NCI-H2029 treated with DMSO at 0.1 percent for 48 hours (cell line): ENCODE measurements around the gene CERK.
"Not testable (repeated sequence)": the region's sequence is repeated elsewhere in the genome, so short reads cannot be mapped to it uniquely, and the experiment has no call there.

Experiments
- DNase-seq: peaks from one replicate; lab custom pipeline; 2025; lab: John Stamatoyannopoulos, UW

The CERK gene

GRCh38 chr22:46737976-46738646 lies at the start of gene CERK:
CERK (minus strand) TSS chr22:46738252; CDS start chr22:46738148, 104 bp downstream.
- DNase-seq: no peak

GRCh38 chr22:46783721-46784120 lies 45.7 kb upstream of the CERK start:
- no peak for DNase-seq

- not testable (repeated sequence) for DNase-seq
These were observed 44.1 kb upstream of the CERK start for GRCh38 chr22:46782200-46782599.

- no peak for DNase-seq
These were observed 43.2 kb upstream of the CERK start for GRCh38 chr22:46781291-46781690.

- DNase-seq: no peak
These were observed 42.4 kb upstream of the CERK start for GRCh38 chr22:46780453-46780852.

- no peak for DNase-seq
These were observed 41.6 kb upstream of the CERK start for GRCh38 chr22:46779651-46780050.

- no peak for DNase-seq
These were observed 41.0 kb upstream of the CERK start for GRCh38 chr22:46779023-46779422.

- no peak for DNase-seq
These were observed 39.5 kb upstream of the CERK start for GRCh38 chr22:46777609-46777970.

- no peak for DNase-seq
These were observed 39.0 kb upstream of the CERK start for GRCh38 chr22:46776876-46777608.

- DNase-seq: no peak
These were observed 38.1 kb upstream of the CERK start for GRCh38 chr22:46775850-46776826.

GRCh38 chr22:46774980-46775849 lies 37.2 kb upstream of the CERK start:
- DNase-seq: peak; percentile 24

- no peak for DNase-seq
These were observed 36.4 kb upstream of the CERK start for GRCh38 chr22:46774253-46774979.

- DNase-seq: no peak
These were observed 35.0 kb upstream of the CERK start for GRCh38 chr22:46773076-46773475.

- DNase-seq: no peak
These were observed 32.7 kb upstream of the CERK start for GRCh38 chr22:46770726-46771125.

- DNase-seq: no peak
These were observed 32.1 kb upstream of the CERK start for GRCh38 chr22:46770151-46770641.

GRCh38 chr22:46769706-46770105 lies 31.7 kb upstream of the CERK start:
- DNase-seq: no peak

- DNase-seq: peak; percentile 52
These were observed 31.2 kb upstream of the CERK start for GRCh38 chr22:46769191-46769675.

GRCh38 chr22:46767249-46767985 lies 29.4 kb upstream of the CERK start:
- no peak for DNase-seq

GRCh38 chr22:46766611-46767010 lies 28.6 kb upstream of the CERK start:
- no peak for DNase-seq
